NB4 (cell line): Measurements from ENCODE around the gene CDC73.

ENCODE experiments used
- CTCF ChIP-seq: IDR thresholded peaks from one replicate; pipeline ENCODE4 v1.5.1; 2012; ENCODE audit warnings: low read depth, low read length
- MYC ChIP-seq: IDR thresholded peaks from 2 replicates; pipeline ENCODE4 v1.6.1; 2011; ENCODE audit warnings: low read depth, low read length
- POLR2A ChIP-seq: IDR thresholded peaks from 2 replicates; pipeline ENCODE4 v1.6.1; 2011; ENCODE audit warnings: mild to moderate bottlenecking; ENCODE audit not compliant: insufficient read length; ENCODE audit errors: extremely low read depth
- TF ChIP-seq, protein P1 (sequence below): IDR thresholded peaks from 2 replicates; pipeline ENCODE4 v1.6.1; 2011; ENCODE audit warnings: low read depth, low read length

- no peak for TF ChIP-seq POLR2A
- TF ChIP-seq CTCF: no peak
- TF ChIP-seq MYC: no peak
- TF ChIP-seq, protein P1, sequence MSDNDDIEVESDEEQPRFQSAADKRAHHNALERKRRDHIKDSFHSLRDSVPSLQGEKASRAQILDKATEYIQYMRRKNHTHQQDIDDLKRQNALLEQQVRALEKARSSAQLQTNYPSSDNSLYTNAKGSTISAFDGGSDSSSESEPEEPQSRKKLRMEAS: no peak
Measured at GRCh38 chr1:193241132-193241827, 119.4 kb downstream of the CDC73 start.
